Endothelial cell of umbilical vein (primary cell): Measurements from ENCODE around the gene CHST12. TPM values are rescaled to one million over a fixed set of nuclear protein-coding genes. Genes with fewer than 3 reads are reported as not detected.

Source experiments
- BruUV-seq: library from RNA; stranded (reverse); fragments of 400-500 nt; replicated peaks from 2 replicates; lab custom pipeline; 2021; lab: Mats Ljungman, UMichigan
- CTCF ChIA-PET: fragments of 300-600, 350-600 bp; sonication (Branson Sonifier 250); formaldehyde crosslinking; loops from one replicate; lab custom pipeline; 2021; ENCODE audit warnings: antibody characterized with exemption, inconsistent platforms; lab: Charles Lee
- POLR2A ChIA-PET: fragments of 300-600, 350-600 bp; sonication (Branson Sonifier 250); formaldehyde crosslinking; loops from one replicate; lab custom pipeline; 2021; ENCODE audit warnings: antibody characterized with exemption, inconsistent platforms; lab: Charles Lee
- DNase-seq: peaks from one replicate; pipeline ENCODE4 v3.0.0-alpha.2; 2011; ENCODE audit warnings: low read depth, low spot score
- FAIRE-seq: peaks from 2 replicates; lab custom pipeline; 2011; peaks lifted over from hg19 to GRCh38; lab: Jason Lieb, UNC
- H2AFZ ChIP-seq: 2 replicates; pipeline ENCODE4 v1.6.0; 2012; ENCODE audit warnings: low read depth, low read length, control low read depth, inconsistent platforms
- H3K27ac ChIP-seq: 2 replicates; pipeline ENCODE4 v1.5.1; 2011; ENCODE audit warnings: low read depth, mild to moderate bottlenecking, control low read depth, low read length, moderate library complexity; ENCODE audit not compliant: insufficient read depth
- H3K27me3 ChIP-seq, 2 experiments: 2 replicates each; pipeline versions ENCODE4 v1.6.0 to v1.6.1; 2011; ENCODE audit warnings: low read length in 2 of 2, mixed read lengths in 1 of 2; ENCODE audit not compliant: control insufficient read depth in 2 of 2, insufficient read depth in 2 of 2
- H3K36me3 ChIP-seq, 2 experiments: 2 replicates in 1 of 2; 3 replicates in 1 of 2; pipeline ENCODE4 v1.5.1; 2011; ENCODE audit warnings: low read length in 2 of 2, mild to moderate bottlenecking in 1 of 2, moderate library complexity in 1 of 2; ENCODE audit not compliant: control insufficient read depth in 2 of 2, insufficient read depth in 2 of 2; ENCODE audit errors: extremely low read depth in 1 of 2
- H3K4me1 ChIP-seq: 3 replicates; pipeline ENCODE4 v1.5.1; 2011; ENCODE audit warnings: mild to moderate bottlenecking, low read length; ENCODE audit not compliant: control insufficient read depth, insufficient read depth; ENCODE audit errors: extremely low read depth
- H3K4me2 ChIP-seq: 2 replicates; pipeline ENCODE4 v1.6.1; 2011; ENCODE audit warnings: low read length, control low read depth, mixed read lengths; ENCODE audit not compliant: insufficient read depth
- H3K4me3 ChIP-seq, 3 experiments: fragments of 200-600 bp in 1 of 3; sonication (generic), shearing (Covaris generic) in 1 of 3; replicated peaks in 1 of 3; 2 replicates each; pipeline ENCODE4 v1.5.1; 2011 to 2016; ENCODE audit warnings: control low read depth in 3 of 3, low read length in 3 of 3, mild to moderate bottlenecking in 2 of 3, inconsistent platforms in 1 of 3, low read depth in 1 of 3, moderate library complexity in 1 of 3; ENCODE audit not compliant: insufficient read depth in 1 of 3
- H3K79me2 ChIP-seq: 2 replicates; pipeline ENCODE4 v1.6.0; 2012; ENCODE audit warnings: low read length, inconsistent platforms; ENCODE audit not compliant: control insufficient read depth, insufficient read depth
- H3K9ac ChIP-seq: replicated peaks from 2 replicates; pipeline ENCODE3; 2011; ENCODE audit warnings: low read length, control low read depth; ENCODE audit not compliant: insufficient read depth; ENCODE audit errors: extremely low read depth
- H3K9me1 ChIP-seq: replicated peaks from 3 replicates; pipeline ENCODE4 v1.6.0; 2011; ENCODE audit warnings: mild to moderate bottlenecking, low read length; ENCODE audit not compliant: control insufficient read depth, insufficient read depth; ENCODE audit errors: extremely low read depth
- H3K9me3 ChIP-seq: replicated peaks from 2 replicates; pipeline ENCODE4 v1.5.1; 2012; ENCODE audit warnings: low read length, inconsistent platforms; ENCODE audit not compliant: control insufficient read depth, insufficient read depth
- H4K20me1 ChIP-seq: replicated peaks from 2 replicates; pipeline ENCODE3; 2011; ENCODE audit warnings: mild to moderate bottlenecking, low read length; ENCODE audit not compliant: control insufficient read depth, insufficient read depth; ENCODE audit errors: extremely low read depth
- CTCF ChIP-seq, 2 donors: IDR thresholded peaks; 1 replicate in 1 of 2; 2 replicates in 1 of 2; pipeline ENCODE4 v1.5.1; 2011; ENCODE audit warnings: low read length in 2 of 2, mild to moderate bottlenecking in 2 of 2, moderate library complexity in 2 of 2, control low read depth in 1 of 2, inconsistent platforms in 1 of 2, low read depth in 1 of 2; ENCODE audit not compliant: insufficient read depth in 1 of 2; ENCODE audit errors: extremely low read depth in 1 of 2
- EZH2 ChIP-seq: IDR thresholded peaks from 2 replicates; pipeline ENCODE4 v1.6.1; 2012; ENCODE audit warnings: borderline replicate concordance, low read depth, mild to moderate bottlenecking, moderate library complexity, low read length, inconsistent platforms; ENCODE audit not compliant: severe bottlenecking
- FOS ChIP-seq: IDR thresholded peaks from 2 replicates; pipeline ENCODE4 v1.6.1; 2011; ENCODE audit warnings: mild to moderate bottlenecking, low read length, moderate library complexity, borderline replicate concordance; ENCODE audit not compliant: insufficient read depth
- GATA2 ChIP-seq: IDR thresholded peaks from 2 replicates; pipeline ENCODE4 v1.7.0; 2011; ENCODE audit warnings: low read depth, mild to moderate bottlenecking, moderate library complexity, mixed read lengths, low read length; ENCODE audit not compliant: insufficient read length, insufficient read depth
- JUN ChIP-seq: IDR thresholded peaks from 2 replicates; pipeline ENCODE4 v1.6.1; 2011; ENCODE audit warnings: borderline replicate concordance, low read depth; ENCODE audit not compliant: insufficient read length, insufficient read depth
- MAX ChIP-seq: IDR thresholded peaks from 2 replicates; pipeline ENCODE4 v1.6.1; 2011; ENCODE audit not compliant: insufficient read depth, insufficient read length
- MYC ChIP-seq: IDR thresholded peaks from one replicate; pipeline ENCODE4 v1.6.1; 2011; ENCODE audit warnings: mild to moderate bottlenecking, low read depth, low read length
- POLR2A ChIP-seq: IDR thresholded peaks from 2 replicates; pipeline ENCODE4 v1.6.1; 2012; ENCODE audit warnings: low read depth, mild to moderate bottlenecking, control low read depth, low read length
- POLR2AphosphoS5 ChIP-seq: IDR thresholded peaks from 2 replicates; pipeline ENCODE4 v1.6.1; 2012; ENCODE audit warnings: low read depth, mild to moderate bottlenecking, control low read depth, low read length, moderate library complexity; ENCODE audit not compliant: insufficient read depth
- dilution Hi-C: fragments of 300-500 bp; cut with MboI; formaldehyde crosslinking; loops from one replicate; pipeline ENCODE4 v1.15.0; 2019; ENCODE audit warnings: low sequenced_read_pairs; ENCODE audit not compliant: extremely low pct_ligation_motif_present
- intact Hi-C: fragments of 100-400 bp; cut with micrococcal nuclease; formaldehyde crosslinking; loops from one replicate; pipeline ENCODE4 v1.10.0; 2022
- polyA plus RNA-seq, 4 experiments: library from polyadenylated mRNA; depleted of rRNA in 3 of 4; stranded (reverse) in 3 of 4; unstranded in 1 of 4; fragments of >200 nt; gene quantifications; 2 replicates each; pipeline versions ENCODE4 v1.2.1 to v1.2.3, GENCODE V29; 2011 to 2012; ENCODE audit warnings: missing spikeins in 1 of 4
- total RNA-seq: library from RNA; stranded (reverse); gene quantifications from 2 replicates; pipeline ENCODE4 v1.2.3, GENCODE V29; 2021

The CHST12 gene
- total and polyA plus RNA-seq, 2 donors (not counting 3 experiments of a cell fraction or from before 2014, with no cell fraction given) = 30.2 to 52.6 TPM

- CTCF ChIA-PET = interaction anchor here (1.0 kb wide), 1 partner anchor 39 kb away, joined by 3 read pairs; no protein-coding TSS in a partner anchor
- Histone ChIP-seq H3K9me3 (no peaks in the 10 kb centered on the region), H3K4me3 (no peak overlapping the region), H2AFZ (no peak overlapping the region), H4K20me1 (no peaks in the 10 kb centered on the region), H3K27me3 (no peaks in the 10 kb centered on the region), H3K79me2 (no peaks in the 10 kb centered on the region), H3K4me2 (no peak overlapping the region), H3K4me1 (no peaks in the 10 kb centered on the region), H3K27ac (no peak overlapping the region), H3K9me1 (no peaks in the 10 kb centered on the region), H3K9ac (no peak overlapping the region), H3K36me3 (no peaks in the 10 kb centered on the region)
- no peak for TF ChIP-seq FOS
- TF ChIP-seq POLR2AphosphoS5 = no peak
- no peak for TF ChIP-seq JUN
- no peak for DNase-seq
- dilution Hi-C loops = no loop called here
- intact Hi-C loops = no loop called here
- no TSS peak for BruUV-seq
- no peak for FAIRE-seq
- POLR2A ChIA-PET = no interaction called here
These were observed 86.8 kb downstream of the CHST12 start for GRCh38 chr7:2490181-2490651.

DNA sequence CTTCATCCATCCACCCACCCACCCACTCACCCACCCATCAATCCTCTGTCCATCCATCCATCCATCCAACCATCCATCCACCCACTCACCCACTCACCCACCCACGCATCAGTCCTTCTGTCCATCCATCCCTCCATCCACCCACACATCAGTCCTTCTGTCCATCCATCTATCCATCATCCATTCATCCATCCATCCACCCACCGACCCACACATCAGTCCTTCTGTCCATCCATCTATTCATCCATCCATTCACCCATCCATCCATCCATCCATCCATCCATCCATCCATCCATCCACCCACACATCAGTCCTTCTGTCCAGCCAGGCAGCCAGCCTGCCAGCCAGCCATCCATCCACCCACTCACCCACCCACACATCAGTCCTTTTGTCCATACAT is 88.6 kb downstream of the CHST12 start:
- H4K20me1 ChIP-seq = no peaks in the 10 kb centered on the region
- ChIA-PET POLR2A (no interaction called here), CTCF (interaction anchor here (1.5 kb wide), 1 partner anchor 10 kb away, joined by 4 read pairs; no protein-coding TSS in a partner anchor)
- H3K9me1 ChIP-seq = no peaks in the 10 kb centered on the region
- no peaks in the 10 kb centered on the region for H3K79me2 ChIP-seq
- H3K27ac ChIP-seq = no peak overlapping the region
- dilution Hi-C loops (no loop called here), intact Hi-C loops (no loop called here)
- no peak overlapping the region for H3K9ac ChIP-seq
- no peak for TF ChIP-seq EZH2
- TF ChIP-seq FOS = no peak
- no peak for TF ChIP-seq MYC
- TF ChIP-seq GATA2 = no peak
- no peak for TF ChIP-seq CTCF (IDR thresholded peaks at IDR 0.05; ENCODE audit: extremely low read depth in 1 of 2, insufficient read depth in 1 of 2, low read depth in 1 of 2, low read length in 2 of 2)
- no peak for TF ChIP-seq POLR2A
- no peak for TF ChIP-seq JUN
- TF ChIP-seq MAX = no peak
- TF ChIP-seq POLR2AphosphoS5 = no peak
- DNase-seq = no peak
- no peak overlapping the region for H2AFZ ChIP-seq
- no TSS peak for BruUV-seq
- H3K4me3 ChIP-seq = no peak overlapping the region
- no peaks in the 10 kb centered on the region for H3K36me3 ChIP-seq
- H3K9me3 ChIP-seq = no peaks in the 10 kb centered on the region
- no peaks in the 10 kb centered on the region for H3K4me1 ChIP-seq
- H3K27me3 ChIP-seq = no peaks in the 10 kb centered on the region
- no peak for FAIRE-seq
- no peak overlapping the region for H3K4me2 ChIP-seq
